Nephron progenitor cell (in vitro differentiated cells): Measurements from ENCODE around the gene PON3.
"Not testable (repeated sequence)": the region's sequence is repeated elsewhere in the genome, so short reads cannot be mapped to it uniquely, and the experiment has no call there.

ENCODE experiments used
- DNase-seq: peaks from one replicate; pipeline ENCODE4 v3.0.0; 2021
- H3K27ac Mint-ChIP-seq: 2 replicates; pipeline ENCODE4 v1.8.0; 2021; ENCODE audit warnings: mild to moderate bottlenecking, moderate library complexity, mixed read lengths
- H3K27me3 Mint-ChIP-seq: 2 replicates; pipeline ENCODE4 v1.8.0; 2021; ENCODE audit warnings: mild to moderate bottlenecking, low read depth, mixed read lengths; ENCODE audit not compliant: poor library complexity
- H3K36me3 Mint-ChIP-seq: 2 replicates; pipeline ENCODE4 v1.8.0; 2021; ENCODE audit warnings: low read depth, mixed read lengths
- H3K4me1 Mint-ChIP-seq: 2 replicates; pipeline ENCODE4 v1.8.0; 2021; ENCODE audit warnings: mixed read lengths
- H3K4me3 Mint-ChIP-seq: 2 replicates; pipeline ENCODE4 v1.8.0; 2021; ENCODE audit warnings: mild to moderate bottlenecking, moderate library complexity, mixed read lengths
- H3K9me3 Mint-ChIP-seq: 2 replicates; pipeline ENCODE4 v1.8.0; 2021; ENCODE audit warnings: mild to moderate bottlenecking, moderate library complexity, mixed read lengths
- TF ChIP-seq, protein P1 (sequence below): fragments of 200-600 bp; sonication (generic); IDR thresholded peaks from 2 replicates; pipeline ENCODE4 v1.5.0; 2021; ENCODE audit warnings: antibody characterized with exemption

The PON3 gene

GRCh38 chr7:95395755-95396135, 430 bp downstream of the PON3 start:
- H3K4me3 Mint-ChIP-seq: no peak overlapping the region
- H3K27ac Mint-ChIP-seq: no peak overlapping the region
- TF ChIP-seq, protein P1, sequence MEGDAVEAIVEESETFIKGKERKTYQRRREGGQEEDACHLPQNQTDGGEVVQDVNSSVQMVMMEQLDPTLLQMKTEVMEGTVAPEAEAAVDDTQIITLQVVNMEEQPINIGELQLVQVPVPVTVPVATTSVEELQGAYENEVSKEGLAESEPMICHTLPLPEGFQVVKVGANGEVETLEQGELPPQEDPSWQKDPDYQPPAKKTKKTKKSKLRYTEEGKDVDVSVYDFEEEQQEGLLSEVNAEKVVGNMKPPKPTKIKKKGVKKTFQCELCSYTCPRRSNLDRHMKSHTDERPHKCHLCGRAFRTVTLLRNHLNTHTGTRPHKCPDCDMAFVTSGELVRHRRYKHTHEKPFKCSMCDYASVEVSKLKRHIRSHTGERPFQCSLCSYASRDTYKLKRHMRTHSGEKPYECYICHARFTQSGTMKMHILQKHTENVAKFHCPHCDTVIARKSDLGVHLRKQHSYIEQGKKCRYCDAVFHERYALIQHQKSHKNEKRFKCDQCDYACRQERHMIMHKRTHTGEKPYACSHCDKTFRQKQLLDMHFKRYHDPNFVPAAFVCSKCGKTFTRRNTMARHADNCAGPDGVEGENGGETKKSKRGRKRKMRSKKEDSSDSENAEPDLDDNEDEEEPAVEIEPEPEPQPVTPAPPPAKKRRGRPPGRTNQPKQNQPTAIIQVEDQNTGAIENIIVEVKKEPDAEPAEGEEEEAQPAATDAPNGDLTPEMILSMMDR: no peak
- peaks cover 28% of the 10 kb centered on the region for H3K4me1 Mint-ChIP-seq
- H3K36me3 Mint-ChIP-seq: peaks cover 4% of the 10 kb centered on the region
- peaks cover 9% of the 10 kb centered on the region for H3K9me3 Mint-ChIP-seq
- no peak for DNase-seq
- H3K27me3 Mint-ChIP-seq: peaks cover 15% of the 10 kb centered on the region

DNA sequence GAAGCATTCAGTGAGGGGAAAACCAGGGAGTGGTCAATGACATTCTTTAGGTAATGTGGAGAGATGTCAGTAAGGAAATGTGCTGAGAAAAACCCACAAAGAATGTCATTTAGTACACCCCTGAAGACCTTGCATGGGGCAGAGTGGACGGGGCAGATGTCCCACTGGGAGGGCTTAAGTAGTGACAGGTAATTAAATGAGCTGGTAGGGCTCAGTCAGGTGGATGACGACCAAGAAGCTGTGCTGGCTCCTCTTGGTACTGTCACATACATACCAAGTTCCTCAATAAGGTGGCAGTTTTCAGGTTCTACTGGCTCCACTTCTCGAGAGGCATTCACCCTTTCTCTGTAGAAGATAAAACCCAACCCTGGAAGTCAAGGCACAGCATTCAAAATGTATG, 1.8 kb downstream of the PON3 start:
- Mint-ChIP-seq H3K27me3 (peaks cover 15% of the 10 kb centered on the region), H3K4me1 (peaks cover 23% of the 10 kb centered on the region), H3K9me3 (peaks cover 9% of the 10 kb centered on the region), H3K36me3 (peaks cover 4% of the 10 kb centered on the region), H3K27ac (no peak overlapping the region), H3K4me3 (no peak overlapping the region)
- no peak for DNase-seq
- TF ChIP-seq, protein P1: no peak

DNA sequence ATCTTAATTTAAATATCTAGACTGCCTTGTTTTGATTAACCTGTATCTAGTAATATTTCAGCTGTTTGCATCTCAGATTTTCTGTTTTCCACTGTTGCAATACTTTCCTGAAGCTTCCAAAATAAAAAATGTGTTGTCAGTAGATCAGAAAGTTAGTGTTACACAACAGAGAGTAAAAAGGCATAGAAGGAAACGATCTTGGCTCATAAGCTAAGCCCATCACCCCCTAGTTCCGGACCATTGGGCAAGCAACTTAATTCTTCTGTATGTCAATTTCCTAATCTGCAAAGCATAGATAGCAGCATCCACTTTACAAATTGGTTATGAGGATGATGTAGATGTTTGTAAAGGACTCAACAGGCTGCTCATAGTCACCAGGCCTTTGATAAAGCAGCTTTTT, 4.4 kb downstream of the PON3 start:
- Mint-ChIP-seq H3K4me3 (no peak overlapping the region), H3K27me3 (peaks cover 11% of the 10 kb centered on the region), H3K9me3 (peaks cover 21% of the 10 kb centered on the region), H3K4me1 (peaks cover 6% of the 10 kb centered on the region), H3K36me3 (peaks cover 2% of the 10 kb centered on the region), H3K27ac (no peak overlapping the region)
- no peak for DNase-seq
- TF ChIP-seq, protein P1: no peak

DNA sequence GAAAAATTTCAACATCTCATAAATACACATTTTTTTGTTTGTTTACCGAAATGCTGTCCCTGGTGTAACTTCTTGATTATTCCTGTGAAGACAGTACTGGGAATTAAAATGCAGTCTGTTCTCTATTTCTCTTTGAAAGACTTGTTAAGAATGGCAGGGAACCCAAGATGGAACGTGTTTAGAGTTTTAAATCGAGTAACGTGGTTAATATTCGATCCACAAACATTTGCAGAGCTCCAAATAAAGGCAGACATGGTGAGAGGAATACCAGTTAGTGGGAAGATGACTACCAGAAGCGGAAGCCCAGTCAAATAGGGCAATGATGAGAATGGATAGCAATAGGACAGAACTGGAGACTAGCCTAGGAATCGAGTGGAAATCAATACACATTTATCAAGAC, 6.7 kb downstream of the PON3 start:
- TF ChIP-seq, protein P1: no peak
- Mint-ChIP-seq H3K9me3 (peaks cover 36% of the 10 kb centered on the region), H3K4me1 (peaks cover 6% of the 10 kb centered on the region), H3K27ac (no peak overlapping the region), H3K4me3 (no peak overlapping the region), H3K36me3 (no peaks in the 10 kb centered on the region), H3K27me3 (peaks cover 10% of the 10 kb centered on the region)
- DNase-seq: no peak

DNA sequence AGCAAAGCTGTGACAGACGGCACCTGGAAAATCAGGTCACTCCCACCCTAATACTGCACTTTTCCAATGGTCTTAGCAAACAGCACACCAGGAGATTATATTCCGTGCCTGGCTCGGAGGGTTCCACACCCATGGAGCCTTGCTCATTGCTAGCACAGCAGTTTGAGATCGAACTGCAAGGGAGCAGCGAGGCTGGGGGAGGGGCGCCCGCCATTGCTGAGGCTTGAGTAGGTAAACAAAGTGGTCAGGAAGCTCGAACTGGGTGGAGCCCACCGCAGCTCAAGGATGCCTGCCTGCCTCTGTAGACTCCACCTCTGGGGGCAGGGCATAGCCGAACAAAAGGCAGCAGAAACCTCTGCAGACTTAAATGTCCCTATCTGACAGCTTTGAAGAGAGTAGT, 16.7 kb downstream of the PON3 start:
- H3K27me3 Mint-ChIP-seq, H3K4me1 Mint-ChIP-seq, H3K27ac Mint-ChIP-seq, H3K4me3 Mint-ChIP-seq, DNase-seq: not testable (repeated sequence)
- Mint-ChIP-seq H3K36me3 (peaks cover 22% of the 10 kb centered on the region), H3K9me3 (peaks cover 83% of the 10 kb centered on the region)

DNA sequence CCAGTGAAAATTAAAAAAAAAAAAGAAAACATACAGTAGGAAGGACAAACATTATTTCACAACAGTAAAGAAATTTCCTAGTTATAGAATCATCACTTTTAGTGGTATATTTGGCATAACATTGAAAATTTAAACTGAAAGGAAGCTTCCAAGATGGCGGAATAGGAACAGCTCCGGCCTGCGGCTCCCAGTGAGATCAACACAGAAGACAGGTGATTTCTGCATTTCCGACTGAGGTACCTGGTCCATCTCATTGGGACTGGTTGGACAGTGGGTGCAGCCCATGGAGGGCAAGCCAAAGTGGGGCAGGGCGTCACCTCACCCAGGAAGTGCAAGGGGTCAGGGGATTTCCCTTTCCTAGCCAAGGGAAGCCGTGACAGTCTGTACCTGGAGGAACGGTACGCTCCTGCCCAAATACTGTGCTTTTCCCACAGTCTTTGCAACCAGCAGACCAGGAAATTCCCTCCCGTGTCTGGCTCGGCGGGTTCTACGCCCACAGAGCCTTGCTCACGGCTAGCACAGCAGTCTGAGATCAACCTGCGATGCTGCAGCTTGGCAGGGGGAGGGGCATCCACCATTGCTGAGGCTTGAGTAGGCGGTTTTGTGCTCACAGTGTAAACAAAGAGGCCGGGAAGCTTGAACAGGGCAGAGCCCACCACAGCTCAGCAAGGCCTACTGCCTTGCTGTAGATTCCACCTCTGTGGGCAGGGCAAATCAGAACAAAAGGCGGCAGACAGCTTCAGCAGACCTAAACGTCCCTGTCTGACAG, 19.4 kb downstream of the PON3 start:
- DNase-seq: no peak
- no peaks in the 10 kb centered on the region for H3K4me1 Mint-ChIP-seq
- no peak overlapping the region for H3K4me3 Mint-ChIP-seq
- TF ChIP-seq, protein P1: no peak
- peaks cover 56% of the 10 kb centered on the region for H3K9me3 Mint-ChIP-seq
- peaks cover 22% of the 10 kb centered on the region for H3K36me3 Mint-ChIP-seq
- no peak overlapping the region for H3K27ac Mint-ChIP-seq
- H3K27me3 Mint-ChIP-seq: peaks cover 4% of the 10 kb centered on the region
